Fibroblast of the aortic adventitia (primary cell): ENCODE data around the gene STOML1. TPM values are rescaled to one million over a fixed set of nuclear protein-coding genes. Genes with fewer than 3 reads are reported as not detected.

Source experiments
- DNase-seq: peaks from one replicate; pipeline ENCODE4 v3.0.0-alpha.2; 2010; ENCODE audit warnings: low read depth
- H3K4me3 ChIP-seq: 2 replicates; pipeline ENCODE4 v1.5.1; 2011; ENCODE audit warnings: low read depth, mild to moderate bottlenecking, control low read depth, low read length, moderate library complexity
- total RNA-seq: library from RNA; depleted of rRNA; stranded (reverse); fragments of >200 nt; gene quantifications from 2 replicates; pipeline ENCODE4 v1.2.3, GENCODE V29; 2012; ENCODE audit warnings: low replicate concordance
- TF ChIP-seq, protein P1 (sequence below): IDR thresholded peaks from 2 replicates; pipeline ENCODE4 v1.5.1; 2011; ENCODE audit warnings: mild to moderate bottlenecking, low read length, control low read depth, inconsistent platforms; ENCODE audit not compliant: insufficient read depth

The STOML1 gene
- total RNA-seq, 1 donor, result 19.0 TPM

DNA sequence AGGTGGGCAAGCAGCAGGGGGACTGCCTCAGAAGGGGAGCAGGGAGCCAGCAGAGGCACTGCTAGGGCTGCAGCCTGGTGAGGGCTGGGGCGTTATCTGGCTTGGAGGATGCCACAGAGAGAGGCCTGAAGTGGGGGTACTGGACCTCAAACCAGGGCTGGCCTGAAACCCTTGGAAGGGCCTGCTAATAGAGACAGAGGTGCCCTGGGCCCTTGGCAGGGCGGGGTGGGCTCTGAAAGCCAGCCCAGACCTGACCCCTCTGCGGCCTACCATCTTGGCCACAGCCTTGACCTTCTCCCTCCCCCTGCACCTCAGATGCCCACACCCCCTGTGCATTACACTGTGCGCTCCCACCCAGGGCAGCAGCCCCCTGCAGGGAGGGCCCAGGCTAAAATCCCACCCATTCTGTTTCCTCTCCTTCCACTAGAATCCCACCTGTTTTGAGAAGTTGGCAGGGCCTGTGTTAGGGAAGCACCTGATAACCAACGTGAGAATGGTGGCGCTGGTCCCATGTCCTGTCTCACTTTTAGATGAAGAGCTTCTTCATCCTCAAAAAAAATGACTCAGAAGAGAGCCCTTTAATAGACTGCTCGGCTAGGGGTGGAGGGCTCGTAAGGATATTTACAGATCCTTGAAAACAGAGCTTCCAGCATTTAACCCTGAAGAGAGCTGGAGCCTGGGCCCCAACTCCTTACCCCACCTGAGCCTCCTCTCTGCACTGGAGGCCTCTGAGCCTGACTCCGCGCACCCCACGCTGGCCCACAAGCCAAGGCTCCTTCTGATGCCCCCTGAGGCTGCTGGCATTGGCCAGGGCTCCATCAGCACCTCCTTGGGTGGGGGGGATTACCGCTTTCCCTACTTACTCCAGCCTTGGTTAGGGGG, 36.0 kb downstream of the STOML1 start:
- H3K4me3 ChIP-seq, result no peak overlapping the region
- TF ChIP-seq, protein P1, sequence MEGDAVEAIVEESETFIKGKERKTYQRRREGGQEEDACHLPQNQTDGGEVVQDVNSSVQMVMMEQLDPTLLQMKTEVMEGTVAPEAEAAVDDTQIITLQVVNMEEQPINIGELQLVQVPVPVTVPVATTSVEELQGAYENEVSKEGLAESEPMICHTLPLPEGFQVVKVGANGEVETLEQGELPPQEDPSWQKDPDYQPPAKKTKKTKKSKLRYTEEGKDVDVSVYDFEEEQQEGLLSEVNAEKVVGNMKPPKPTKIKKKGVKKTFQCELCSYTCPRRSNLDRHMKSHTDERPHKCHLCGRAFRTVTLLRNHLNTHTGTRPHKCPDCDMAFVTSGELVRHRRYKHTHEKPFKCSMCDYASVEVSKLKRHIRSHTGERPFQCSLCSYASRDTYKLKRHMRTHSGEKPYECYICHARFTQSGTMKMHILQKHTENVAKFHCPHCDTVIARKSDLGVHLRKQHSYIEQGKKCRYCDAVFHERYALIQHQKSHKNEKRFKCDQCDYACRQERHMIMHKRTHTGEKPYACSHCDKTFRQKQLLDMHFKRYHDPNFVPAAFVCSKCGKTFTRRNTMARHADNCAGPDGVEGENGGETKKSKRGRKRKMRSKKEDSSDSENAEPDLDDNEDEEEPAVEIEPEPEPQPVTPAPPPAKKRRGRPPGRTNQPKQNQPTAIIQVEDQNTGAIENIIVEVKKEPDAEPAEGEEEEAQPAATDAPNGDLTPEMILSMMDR, result no peak
- no peak for DNase-seq

DNA sequence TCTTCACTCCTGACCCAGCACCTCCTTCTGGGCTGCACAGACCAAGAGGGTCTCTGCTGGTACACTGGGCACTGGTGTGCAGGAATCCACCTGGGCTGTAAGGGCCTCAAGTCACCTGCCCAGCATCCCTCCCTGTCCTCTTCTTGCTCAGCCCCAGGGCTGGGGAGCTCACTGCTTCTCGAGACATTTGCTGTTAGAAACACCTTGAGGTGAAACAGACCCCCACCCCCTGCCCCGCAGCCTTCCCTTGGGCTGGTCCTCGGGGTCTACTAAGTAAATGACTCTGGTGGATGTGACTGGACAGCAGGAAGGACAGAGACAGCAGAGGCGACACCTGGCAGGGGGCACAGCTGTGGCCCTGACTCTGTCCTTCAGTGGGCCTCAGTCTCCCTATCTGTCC, 36.8 kb downstream of the STOML1 start:
- no peak overlapping the region for H3K4me3 ChIP-seq
- no peak for DNase-seq
- TF ChIP-seq, protein P1, result no peak

DNA sequence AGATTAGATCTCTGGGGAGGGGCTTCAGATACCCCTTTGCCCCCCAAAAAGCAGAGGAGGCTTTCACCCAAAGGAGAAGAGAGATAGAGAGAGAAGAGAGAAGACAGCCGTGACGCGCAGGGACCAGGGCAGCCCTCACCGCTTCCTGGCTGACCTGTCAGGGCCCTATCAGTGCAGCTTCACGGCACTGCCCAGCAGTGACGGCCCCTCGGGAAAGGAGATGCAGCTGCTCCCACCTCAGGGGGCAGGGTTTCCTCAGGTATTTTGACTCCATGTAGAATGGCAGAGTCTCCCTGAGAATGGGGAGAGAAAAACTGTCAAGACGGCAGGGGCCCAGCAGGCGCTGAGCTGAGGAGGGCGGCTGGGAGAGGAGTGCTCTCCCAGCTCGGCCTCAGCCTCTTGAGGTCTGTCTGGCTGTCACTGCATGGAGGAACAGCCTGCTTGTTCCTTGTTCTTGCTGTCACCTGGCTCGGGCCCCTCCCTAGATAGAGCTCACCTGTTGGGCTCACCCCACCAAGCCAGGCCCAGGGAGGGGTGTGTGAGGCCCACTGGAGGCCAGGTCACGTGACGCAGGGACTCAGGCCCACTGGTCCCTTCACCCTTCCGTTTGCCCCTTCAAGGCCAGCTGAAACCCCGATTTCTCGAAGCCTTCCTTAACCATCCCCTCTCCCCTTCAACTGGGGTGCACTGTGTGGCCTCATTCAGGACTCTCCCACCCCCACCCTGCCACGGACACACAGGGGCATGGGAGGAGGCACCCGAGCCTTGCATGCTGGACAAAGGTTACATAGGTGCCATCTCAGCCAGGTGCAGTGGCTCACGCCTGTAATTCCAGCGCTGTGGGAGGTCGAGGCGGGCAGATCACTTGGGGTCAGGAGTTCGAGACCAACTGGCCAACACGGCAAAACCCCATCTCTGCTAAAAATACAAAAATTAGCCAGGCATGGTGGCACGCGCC, 37.6 kb downstream of the STOML1 start:
- no peak overlapping the region for H3K4me3 ChIP-seq
- TF ChIP-seq, protein P1, result no peak
- no peak for DNase-seq

DNA sequence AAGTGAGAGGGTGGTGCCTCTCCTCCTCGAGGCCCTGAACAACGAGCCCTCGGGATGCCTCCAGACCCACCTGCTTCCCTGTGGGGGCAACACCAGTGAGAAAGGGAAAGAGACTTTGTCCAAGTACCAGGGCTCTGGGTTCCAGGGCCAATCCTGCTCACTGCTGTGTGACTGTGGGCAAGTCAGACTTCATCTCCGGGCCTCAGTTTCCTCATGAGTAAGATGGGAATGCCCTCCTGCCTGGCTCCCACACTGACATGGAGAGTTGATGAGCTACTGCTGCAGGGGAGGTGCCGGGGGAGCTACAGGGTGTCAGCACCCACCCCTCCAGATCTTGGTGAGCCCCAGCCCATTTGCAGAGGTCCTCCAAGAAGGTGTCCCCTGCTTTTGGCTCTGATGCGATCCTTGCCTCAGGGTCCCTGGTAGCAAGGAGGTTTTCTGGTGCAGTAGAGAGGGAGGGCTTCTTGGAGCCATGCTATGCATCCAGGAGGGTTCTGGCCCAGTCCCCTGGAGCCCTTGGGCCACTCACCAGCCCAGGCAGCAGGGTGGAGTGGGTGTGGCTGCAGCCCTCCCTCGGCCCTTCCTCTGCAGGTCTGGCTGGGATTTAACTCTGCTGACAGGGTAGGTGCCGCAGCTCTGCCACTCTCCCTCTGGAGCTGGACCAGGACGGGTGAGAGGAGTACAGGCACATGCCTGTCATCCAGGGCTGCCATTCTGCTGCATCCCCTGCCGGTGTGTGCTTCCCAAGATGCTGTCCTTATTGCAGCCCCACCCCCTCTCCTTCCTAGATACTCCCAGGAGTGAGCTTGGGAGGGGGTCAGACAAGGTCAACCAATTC, 39.0 kb downstream of the STOML1 start:
- TF ChIP-seq, protein P1, result no peak
- DNase-seq, result no peak
- no peak overlapping the region for H3K4me3 ChIP-seq

DNA sequence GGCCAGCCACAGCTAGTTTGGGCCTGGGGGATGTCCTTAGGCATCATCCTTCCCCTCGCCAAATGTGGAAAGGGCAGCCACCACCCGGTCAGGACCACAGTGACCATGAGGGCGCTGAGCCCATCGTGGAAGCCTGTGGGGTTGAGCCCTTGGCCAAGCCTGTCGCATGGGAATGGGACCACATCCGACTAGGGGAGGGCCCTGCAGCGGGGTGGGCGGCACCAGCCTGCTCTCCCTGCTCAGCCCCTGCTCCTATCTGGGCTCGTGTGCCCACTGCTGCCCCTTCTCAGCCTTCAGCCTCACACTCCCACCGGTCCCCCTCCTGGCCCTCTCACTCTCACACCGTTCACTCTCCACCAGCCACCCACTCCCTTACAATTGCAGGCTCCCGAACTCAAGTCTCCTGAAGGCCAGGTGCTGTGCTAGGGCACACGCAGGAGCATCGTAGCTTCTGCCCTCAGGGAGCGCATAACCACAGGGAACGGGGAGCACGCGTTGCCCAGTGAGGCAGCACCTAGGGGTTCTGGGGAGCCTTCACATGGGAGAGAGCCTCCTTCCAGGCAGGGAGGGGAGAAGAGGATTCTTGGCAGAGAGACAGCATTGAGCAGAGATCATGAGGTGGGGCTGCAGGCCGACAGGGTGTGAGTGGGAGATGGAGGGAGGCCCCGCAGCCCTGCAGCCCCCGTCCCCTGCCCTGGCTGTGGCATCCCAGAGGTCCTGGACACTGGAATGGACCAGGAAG, 39.8 kb downstream of the STOML1 start:
- no peak overlapping the region for H3K4me3 ChIP-seq
- DNase-seq, result no peak
- TF ChIP-seq, protein P1, result no peak

DNA sequence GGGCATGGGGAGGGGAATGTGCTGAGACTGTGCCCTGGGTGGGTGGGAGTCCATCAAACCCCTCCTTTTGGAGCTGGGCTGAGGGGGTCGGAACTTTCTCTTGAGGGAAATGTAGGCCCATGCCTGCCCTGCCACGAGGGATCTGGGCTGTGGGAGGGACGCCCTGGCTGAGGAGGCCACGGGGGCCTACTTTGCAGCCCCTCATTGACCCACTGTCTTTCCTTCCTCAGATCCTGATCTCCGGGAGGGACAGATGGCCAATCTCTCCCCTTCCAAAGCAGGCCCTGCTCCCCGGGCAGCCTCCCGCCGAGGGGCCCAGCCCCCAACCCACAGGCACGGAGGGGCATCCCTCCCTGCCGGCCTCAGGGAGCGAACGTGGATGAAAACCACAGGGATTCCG, 40.5 kb downstream of the STOML1 start:
- H3K4me3 ChIP-seq, result no peak overlapping the region
- DNase-seq, result no peak
- TF ChIP-seq, protein P1, result no peak
